Smooth muscle cell of the pulmonary artery (primary cell): Measurements from ENCODE around the gene ZFAND5. TPM values are rescaled to one million over a fixed set of nuclear protein-coding genes. Genes with fewer than 3 reads are reported as not detected.

Source experiments
- total RNA-seq: library from RNA; depleted of rRNA; stranded (reverse); fragments of >200 nt; gene quantifications from 2 replicates; pipeline ENCODE4 v1.2.3, GENCODE V29; 2014

The ZFAND5 gene
- total RNA-seq, result 157 and 163 TPM in 2 replicates

GRCh38 chr9:72364679-72365524 is at the start of gene ZFAND5:
TSS of gene ZFAND5 (minus strand) at chr9:72365208. CDS start at chr9:72360778, 4,430 bp downstream.

Other genes starting within 250 kb of the ZFAND5 start
- 0.13 TPM in 1 of 2 replicates, not detected in the other for gene GDA, start 215.8 kb downstream of the ZFAND5 start, total RNA-seq
- gene TMC1, start 156.4 kb upstream of the ZFAND5 start, total RNA-seq, result 0.17 and 0.59 TPM in 2 replicates